HepG2 (cell line): ENCODE measurements around the gene WBP2NL.
"Not testable (repeated sequence)": the region's sequence is repeated elsewhere in the genome, so short reads cannot be mapped to it uniquely, and the experiment has no call there.

Experiments used
- BHLHE40 ChIP-seq: IDR thresholded peaks from 2 replicates; pipeline ENCODE4 v1.6.1; 2011; ENCODE audit warnings: low read length, improper control_type of control experiment
- EP300 ChIP-seq, 3 experiments: sonication (generic) in 1 of 3; formaldehyde crosslinking in 1 of 3; IDR thresholded peaks; 2 replicates each; pipeline versions ENCODE4 v1.5.1 to v1.6.1; 2011 to 2020; ENCODE audit warnings: low read depth in 2 of 3, low read length in 2 of 3, borderline replicate concordance in 1 of 3, improper control_type of control experiment in 1 of 3, mild to moderate bottlenecking in 1 of 3, missing genetic modification reagents in 1 of 3, moderate library complexity in 1 of 3
- FOXP4 ChIP-seq: sonication (generic); formaldehyde crosslinking; IDR thresholded peaks from 2 replicates; pipeline ENCODE4 v1.4.0; 2020; ENCODE audit warnings: missing genetic modification reagents
- MAFG ChIP-seq: sonication (generic); formaldehyde crosslinking; IDR thresholded peaks from 2 replicates; pipeline ENCODE4 v1.5.1; 2020; ENCODE audit warnings: mild to moderate bottlenecking, missing genetic modification reagents
- RARG ChIP-seq: sonication (generic); formaldehyde crosslinking; IDR thresholded peaks from 2 replicates; pipeline ENCODE4 v1.4.0; 2020; ENCODE audit warnings: low read depth, mild to moderate bottlenecking, missing genetic modification reagents
- ZC3H4 ChIP-seq: sonication (generic); formaldehyde crosslinking; IDR thresholded peaks from 2 replicates; pipeline ENCODE4 v1.4.0; 2020; ENCODE audit warnings: missing genetic modification reagents, borderline replicate concordance
- TF ChIP-seq, protein P1 (sequence below): sonication (generic); formaldehyde crosslinking; IDR thresholded peaks from 2 replicates; pipeline ENCODE4 v1.5.0; 2020; ENCODE audit warnings: mild to moderate bottlenecking, missing genetic modification reagents, moderate library complexity
- TF ChIP-seq, protein P2 (sequence below): sonication (generic); IDR thresholded peaks from 2 replicates; pipeline ENCODE4 v1.6.1; 2016; ENCODE audit warnings: low read depth, borderline replicate concordance
- TF ChIP-seq, protein P3 (sequence below): sonication (generic); formaldehyde crosslinking; IDR thresholded peaks from 2 replicates; pipeline ENCODE4 v1.5.1; 2020; ENCODE audit warnings: mild to moderate bottlenecking, moderate library complexity, missing genetic modification reagents

GRCh38 chr22:42071508-42071907 is 72.9 kb downstream of the WBP2NL start:
- TF ChIP-seq EP300 (IDR thresholded peaks at IDR 0.05; ENCODE audit: low read depth in 2 of 2, low read length in 2 of 2); EP300 (CRISPR knock-in tag; IDR thresholded peaks at IDR 0.05; ENCODE audit: borderline replicate concordance); FOXP4 (CRISPR knock-in tag); MAFG (CRISPR knock-in tag); ZC3H4 (CRISPR knock-in tag); BHLHE40; RARG (CRISPR knock-in tag): not testable (repeated sequence)
- TF ChIP-seq, protein P1, sequence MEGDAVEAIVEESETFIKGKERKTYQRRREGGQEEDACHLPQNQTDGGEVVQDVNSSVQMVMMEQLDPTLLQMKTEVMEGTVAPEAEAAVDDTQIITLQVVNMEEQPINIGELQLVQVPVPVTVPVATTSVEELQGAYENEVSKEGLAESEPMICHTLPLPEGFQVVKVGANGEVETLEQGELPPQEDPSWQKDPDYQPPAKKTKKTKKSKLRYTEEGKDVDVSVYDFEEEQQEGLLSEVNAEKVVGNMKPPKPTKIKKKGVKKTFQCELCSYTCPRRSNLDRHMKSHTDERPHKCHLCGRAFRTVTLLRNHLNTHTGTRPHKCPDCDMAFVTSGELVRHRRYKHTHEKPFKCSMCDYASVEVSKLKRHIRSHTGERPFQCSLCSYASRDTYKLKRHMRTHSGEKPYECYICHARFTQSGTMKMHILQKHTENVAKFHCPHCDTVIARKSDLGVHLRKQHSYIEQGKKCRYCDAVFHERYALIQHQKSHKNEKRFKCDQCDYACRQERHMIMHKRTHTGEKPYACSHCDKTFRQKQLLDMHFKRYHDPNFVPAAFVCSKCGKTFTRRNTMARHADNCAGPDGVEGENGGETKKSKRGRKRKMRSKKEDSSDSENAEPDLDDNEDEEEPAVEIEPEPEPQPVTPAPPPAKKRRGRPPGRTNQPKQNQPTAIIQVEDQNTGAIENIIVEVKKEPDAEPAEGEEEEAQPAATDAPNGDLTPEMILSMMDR (CRISPR knock-in tag), result not testable (repeated sequence)
- TF ChIP-seq, protein P2, sequence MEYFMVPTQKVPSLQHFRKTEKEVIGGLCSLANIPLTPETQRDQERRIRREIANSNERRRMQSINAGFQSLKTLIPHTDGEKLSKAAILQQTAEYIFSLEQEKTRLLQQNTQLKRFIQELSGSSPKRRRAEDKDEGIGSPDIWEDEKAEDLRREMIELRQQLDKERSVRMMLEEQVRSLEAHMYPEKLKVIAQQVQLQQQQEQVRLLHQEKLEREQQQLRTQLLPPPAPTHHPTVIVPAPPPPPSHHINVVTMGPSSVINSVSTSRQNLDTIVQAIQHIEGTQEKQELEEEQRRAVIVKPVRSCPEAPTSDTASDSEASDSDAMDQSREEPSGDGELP, result not testable (repeated sequence)
- TF ChIP-seq, protein P3, sequence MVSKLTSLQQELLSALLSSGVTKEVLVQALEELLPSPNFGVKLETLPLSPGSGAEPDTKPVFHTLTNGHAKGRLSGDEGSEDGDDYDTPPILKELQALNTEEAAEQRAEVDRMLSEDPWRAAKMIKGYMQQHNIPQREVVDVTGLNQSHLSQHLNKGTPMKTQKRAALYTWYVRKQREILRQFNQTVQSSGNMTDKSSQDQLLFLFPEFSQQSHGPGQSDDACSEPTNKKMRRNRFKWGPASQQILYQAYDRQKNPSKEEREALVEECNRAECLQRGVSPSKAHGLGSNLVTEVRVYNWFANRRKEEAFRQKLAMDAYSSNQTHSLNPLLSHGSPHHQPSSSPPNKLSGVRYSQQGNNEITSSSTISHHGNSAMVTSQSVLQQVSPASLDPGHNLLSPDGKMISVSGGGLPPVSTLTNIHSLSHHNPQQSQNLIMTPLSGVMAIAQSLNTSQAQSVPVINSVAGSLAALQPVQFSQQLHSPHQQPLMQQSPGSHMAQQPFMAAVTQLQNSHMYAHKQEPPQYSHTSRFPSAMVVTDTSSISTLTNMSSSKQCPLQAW (CRISPR knock-in tag), result not testable (repeated sequence)
